HG03432 (cell line): ENCODE results near the gene MYADM.
A peak's percentile ranks its signal among the peaks of the same experiment; 100 is the strongest.
"Not testable (repeated sequence)": the region's sequence is repeated elsewhere in the genome, so short reads cannot be mapped to it uniquely, and the experiment has no call there.

Experiments
- ATAC-seq: cut with Tn5 transposase; IDR thresholded peaks from one replicate; pipeline ENCODE4 v1.9.1; 2021; ENCODE audit warnings: mild to moderate bottlenecking, moderate library complexity; ENCODE audit not compliant: unreplicated experiment

Gene MYADM, protein sequence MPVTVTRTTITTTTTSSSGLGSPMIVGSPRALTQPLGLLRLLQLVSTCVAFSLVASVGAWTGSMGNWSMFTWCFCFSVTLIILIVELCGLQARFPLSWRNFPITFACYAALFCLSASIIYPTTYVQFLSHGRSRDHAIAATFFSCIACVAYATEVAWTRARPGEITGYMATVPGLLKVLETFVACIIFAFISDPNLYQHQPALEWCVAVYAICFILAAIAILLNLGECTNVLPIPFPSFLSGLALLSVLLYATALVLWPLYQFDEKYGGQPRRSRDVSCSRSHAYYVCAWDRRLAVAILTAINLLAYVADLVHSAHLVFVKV

DNA sequence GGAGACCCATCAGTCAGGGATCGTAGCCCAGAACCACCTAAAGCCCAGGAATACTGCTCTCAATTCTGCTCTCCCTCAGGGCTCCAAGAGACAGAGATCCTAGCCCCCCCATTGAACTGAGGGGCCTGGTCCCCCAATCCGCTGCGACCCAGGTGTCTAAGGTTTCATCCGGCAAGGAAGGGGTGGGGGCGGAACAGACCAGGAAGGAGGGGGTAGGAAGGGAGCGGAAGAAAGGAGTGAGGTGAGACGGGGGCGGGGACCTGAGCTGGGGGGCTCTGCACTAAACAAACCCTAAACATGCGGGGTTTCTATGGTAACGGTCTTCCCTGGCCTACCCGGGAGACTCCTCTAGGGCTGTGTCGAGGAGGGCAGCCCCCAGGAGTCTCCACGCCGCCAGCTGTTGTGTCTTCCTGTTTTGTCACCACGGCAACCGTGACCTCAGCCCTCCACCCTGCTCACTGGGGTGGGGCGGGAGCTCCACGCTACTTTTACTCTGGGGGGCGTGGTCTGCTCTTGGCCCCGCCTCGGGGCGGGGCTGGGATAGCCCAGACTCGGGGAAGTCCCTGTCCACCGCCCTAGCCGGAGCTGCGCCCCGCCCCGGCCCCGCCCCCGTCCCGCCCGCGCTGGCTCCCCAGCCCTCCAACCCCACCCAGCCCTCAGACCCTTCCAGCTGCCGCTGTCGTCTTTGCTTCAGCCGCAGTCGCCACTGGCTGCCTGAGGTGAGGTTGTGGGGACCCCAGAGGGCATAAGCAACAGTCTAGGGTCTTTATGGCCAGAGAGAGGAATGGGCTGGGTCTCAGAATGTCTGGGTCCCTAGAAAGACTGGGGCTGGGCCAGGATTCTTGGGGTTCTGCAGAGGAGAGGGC lies at the start of gene MYADM:
TSS of gene MYADM (plus strand) at position 659 of the 866 bp plus-strand sequence. CDS start 5,647 bp downstream, outside the sequence.
- ATAC-seq = peak; percentile 63

DNA sequence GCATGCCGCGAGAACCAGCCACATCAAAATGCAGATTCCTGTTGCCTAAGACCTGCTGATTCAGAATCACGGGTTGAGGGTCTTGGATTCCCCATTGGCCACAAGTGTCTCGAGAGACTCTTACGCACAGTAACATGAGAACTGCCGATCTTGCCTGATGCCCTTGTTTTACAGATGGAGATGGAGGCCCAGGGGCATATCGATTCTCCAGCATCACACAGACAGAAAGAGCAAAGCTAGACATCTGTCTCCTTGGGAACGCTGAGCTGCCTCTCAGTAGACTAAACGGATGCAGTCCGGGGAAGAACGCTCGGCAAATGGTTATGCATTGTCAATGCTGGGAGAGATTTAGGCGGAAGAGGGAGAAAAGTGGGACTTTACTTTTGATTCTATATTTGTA lies 48.9 kb upstream of the MYADM start:
- ATAC-seq = no peak

DNA sequence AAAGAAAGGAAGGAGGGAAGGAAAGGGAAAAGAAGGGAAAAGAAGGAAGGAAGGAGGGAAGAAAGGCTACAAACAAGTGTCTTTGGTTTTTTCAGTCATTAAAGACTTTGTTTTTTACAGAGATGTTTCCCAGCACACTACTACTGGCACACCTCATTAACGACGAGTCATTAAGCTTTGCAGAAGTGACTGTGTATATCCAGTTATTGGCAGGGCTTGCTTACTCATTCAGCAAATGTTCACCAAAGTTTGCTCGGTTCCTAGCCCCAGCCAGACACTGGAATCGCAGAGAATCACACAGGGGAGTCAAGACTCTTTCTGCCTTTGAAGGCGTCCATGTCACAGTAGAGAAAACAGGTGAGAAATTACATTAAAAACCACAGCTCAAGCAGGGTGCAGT lies 47.8 kb upstream of the MYADM start:
- ATAC-seq = no peak

DNA sequence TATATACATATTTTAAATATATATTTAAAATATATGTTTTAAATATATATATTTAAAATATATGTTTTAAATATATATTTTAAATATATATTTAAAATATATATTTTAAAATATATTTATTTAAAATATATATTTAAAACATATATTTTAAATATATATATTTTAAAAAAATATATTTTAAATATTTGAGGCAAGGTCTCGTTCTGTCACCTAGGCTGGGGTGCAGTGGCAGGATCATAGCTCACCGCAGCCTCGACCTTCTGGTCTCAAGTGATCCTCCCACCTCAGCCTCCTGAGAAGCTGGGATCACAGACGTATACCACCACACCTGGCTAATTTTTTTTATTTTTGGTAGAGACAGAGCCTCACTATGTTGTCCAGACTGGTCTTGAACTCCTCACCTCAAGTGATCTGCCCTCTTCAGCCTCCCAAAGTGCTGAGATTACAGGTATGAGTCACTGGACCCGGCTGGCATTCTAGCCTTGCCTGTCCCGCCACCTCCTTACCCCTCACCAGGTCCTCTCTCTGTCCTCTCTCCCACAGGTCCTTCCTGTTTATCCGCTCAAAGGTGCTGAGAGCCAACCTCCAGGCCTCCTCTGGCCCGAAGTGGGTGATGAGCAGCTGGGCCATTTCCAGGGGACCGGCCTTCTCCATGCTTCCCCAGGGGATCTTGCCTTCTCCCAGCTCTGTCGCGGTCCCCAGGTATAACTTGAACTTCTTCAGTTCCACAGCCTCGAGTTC lies 44.1 kb upstream of the MYADM start:
- no peak for ATAC-seq

DNA sequence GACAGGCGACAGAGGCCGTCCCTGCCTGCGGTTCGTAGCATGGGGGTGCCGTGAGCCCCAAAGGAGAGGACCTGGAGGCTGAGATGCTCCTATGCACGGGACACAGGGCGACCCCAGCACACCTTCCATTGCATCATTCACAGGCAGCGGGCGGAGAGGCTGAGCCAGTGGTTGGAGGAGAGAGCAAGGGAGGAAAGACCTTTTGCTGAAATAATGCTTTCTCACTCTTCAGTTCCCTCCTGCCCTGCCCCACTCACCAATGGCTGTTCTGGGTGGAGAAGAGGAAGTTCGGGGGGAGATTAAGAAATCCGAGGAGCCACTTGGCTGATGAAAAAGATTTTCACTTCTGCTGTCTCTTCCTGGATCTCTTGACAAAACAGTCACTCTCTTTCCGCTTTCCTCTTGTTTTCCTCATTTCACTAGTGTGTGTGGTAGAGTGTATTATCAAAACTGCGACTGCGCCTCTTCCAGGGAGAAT lies 43.5 kb upstream of the MYADM start, which contains the start of gene NLRP12:
TSS of gene NLRP12 (minus strand) at position 181 of the 478 bp plus-strand sequence. CDS start at position 41, 140 bp downstream.
- ATAC-seq = no peak

DNA sequence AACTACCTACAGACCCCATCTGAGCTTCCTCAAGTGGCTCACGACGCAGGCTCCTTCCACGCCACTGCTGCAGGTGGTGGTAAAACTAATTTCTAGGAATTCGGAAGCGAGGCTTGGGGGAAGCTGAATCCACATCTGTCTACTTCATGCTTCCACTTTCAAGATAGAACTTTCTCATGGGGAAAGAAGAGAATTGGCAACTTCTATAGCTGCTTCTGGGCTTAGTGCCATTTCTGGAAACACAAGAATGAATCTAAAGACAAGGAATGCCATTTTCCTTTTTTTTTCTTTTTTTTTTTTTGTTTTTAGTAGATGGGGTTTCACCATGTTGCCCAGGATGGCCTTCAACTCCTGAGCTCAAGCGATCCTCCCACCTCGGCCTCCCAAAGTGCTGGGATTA lies 40.8 kb upstream of the MYADM start:
- no peak for ATAC-seq

DNA sequence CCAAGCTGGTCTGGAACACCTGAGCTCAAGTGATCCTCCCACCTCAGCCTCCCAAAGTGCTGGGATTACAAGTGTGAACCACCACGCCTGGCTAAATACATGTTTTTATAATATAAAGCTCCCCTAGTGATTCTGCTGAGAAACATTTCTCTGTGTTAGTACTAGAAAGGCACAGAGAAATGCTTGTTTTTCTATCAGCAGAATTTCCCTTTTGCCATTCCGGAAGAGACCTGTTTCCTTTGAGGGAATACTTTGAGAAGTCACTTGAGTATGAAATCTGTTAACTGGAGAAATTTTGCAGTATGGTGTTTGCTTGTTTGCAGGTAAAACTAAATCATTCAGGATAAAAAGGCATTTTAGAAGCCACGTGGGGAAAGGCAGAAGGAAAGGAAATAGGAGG lies 39.2 kb upstream of the MYADM start:
- ATAC-seq = no peak

DNA sequence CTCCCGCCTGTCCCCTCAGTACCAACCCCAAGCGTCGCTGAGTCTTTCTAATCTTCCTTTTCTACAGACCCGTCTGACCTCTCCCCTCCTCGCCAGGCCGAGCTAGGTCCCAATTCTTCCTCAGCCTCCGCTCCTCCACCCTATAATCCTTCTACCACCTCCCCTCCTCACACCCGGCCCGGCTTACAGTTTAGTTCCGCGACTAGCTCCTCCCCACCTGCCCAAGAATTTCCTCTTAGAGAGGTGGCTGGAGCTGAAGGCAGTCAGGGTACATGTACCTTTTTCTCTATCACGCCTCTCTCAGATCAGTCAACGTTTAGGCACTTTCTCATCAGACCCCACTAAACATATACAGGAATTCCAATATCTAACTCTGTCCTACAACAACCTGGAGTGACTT lies 34.8 kb upstream of the MYADM start:
- ATAC-seq = not testable (repeated sequence)

DNA sequence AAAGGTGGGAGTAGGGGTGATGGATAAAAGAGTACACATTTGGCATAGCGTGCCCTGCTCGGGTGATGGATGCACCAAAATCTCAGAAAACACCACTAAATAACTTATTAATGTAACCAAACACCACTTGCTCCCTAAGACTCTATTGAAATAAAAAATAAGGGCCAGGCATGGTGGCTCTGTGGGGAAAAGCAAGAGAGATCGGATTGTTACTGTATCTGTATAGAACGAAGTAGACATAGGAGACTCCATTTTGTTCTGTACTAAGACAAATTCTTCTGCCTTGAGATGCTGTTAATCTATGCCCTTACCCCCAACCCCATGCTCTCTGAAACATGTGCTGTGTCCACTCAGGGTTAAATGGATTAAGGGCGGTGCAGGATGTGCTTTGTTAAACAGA lies 29.2 kb upstream of the MYADM start:
- ATAC-seq = not testable (repeated sequence)

DNA sequence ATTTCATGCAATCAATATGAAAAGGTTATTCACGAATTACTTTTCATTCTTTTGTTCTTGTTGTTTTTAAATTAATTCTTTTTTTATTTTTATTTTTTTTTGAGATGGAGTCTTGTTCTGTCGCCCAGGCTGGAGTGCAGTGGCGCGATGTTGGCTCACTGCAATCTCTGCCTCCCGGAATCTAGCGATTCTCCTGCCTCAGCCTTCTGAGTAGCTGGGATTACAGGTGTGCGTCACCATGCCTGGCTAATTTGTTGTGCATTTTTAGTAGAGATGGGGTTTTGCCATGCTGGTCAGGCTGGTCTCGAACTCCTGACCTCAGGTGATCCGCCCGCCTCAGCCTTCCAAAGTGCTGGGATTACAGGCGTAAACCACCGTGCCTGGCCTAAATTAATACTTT lies 27.4 kb upstream of the MYADM start:
- not testable (repeated sequence) for ATAC-seq

DNA sequence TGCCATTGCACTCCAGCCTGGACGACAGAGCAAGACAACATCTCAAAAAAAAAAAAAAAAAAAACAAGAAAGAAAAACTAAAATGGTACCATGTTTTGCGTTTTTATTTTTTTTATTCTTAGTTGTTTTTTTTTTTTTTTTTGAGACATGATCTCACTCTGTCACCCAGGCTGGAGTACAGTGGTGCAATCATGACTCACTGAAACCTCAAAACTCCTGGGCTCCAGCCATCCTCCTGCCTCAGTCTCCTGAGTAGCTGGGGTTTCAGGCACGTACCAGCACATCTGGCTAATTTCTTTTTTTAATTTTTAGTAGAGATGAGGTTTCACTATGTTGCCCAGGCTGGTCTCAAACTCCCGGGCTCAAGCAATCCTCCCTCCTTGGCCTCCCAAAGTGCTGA lies 26.8 kb upstream of the MYADM start:
- not testable (repeated sequence) for ATAC-seq

DNA sequence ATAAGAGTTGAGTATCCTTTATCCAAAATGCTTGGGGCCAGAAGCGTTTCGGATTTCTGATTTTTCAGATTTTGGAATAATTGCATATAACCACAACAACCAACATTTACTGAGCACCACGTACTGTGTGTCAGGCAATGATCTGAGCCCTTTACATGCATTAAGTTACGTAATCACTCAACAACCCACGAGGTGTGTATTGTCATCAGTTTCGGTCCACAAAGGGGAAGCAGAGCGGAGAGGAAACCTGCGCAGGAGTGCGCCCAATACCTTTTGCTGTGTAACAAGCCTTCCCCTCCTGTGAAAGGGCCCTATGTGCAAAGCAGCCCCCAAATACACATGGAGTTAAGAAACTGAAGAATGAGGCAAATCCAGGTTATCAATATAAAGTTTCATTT lies 22.8 kb upstream of the MYADM start:
- ATAC-seq = no peak

DNA sequence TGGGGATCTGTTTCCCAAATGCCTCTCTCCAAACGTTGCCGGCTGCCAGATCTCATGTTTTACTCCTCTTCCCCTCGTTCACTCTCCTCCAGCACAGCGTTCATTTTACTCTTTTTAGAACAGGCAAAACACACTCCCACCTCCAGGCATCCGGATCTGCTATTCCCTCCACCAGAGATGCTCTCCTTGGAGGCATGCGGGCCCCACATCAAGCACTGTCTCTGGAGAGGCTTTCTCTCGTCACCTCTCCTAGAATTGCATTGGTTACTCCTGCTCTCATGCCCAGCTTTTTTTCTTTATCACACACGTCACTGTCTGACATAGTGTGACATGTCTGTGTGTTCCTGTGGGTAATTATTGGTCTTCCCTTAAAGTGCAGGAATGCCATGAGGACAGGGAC lies 20.1 kb upstream of the MYADM start:
- no peak for ATAC-seq

DNA sequence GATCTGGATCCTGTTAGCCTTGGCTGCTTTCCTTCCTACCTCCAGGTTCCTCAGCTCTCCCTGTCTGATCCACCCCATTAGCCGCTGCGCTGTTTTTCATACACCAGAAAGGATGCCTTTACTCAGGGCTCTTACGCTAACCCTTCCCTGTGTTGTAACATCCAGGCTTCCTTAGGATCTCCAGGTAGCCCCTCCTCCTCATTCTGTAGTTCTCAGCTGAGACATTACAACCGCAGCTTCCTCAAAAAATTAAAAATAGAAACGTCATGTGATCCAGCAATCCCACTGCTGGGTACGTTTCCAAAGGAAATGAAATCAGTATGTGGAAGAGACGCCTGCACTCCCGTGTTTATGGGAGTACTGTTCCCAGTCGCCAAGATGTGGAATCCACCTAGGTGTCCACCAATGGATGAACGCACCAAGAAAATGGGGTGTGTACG lies 18.4 kb upstream of the MYADM start:
- ATAC-seq = no peak

DNA sequence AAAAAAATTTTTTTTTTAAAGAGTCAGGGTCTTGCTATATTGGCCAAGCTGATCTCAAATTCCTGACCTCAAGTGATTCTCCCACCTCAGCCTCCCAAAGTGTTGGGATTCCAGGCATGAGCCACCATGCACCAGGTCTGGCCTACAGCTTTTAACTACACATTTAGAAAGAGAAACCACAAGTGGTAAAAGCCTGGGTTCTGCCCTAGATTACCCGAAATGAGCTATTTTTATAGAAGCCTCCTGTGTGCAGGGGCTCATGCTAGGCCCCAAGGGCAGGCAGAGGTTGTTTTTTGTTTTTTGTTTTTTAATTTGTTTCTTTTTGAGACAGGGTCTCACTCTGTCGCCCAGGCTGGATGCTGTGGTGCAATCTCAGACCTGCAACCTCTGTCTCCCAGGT lies 14.0 kb upstream of the MYADM start:
- ATAC-seq = peak; percentile 49

DNA sequence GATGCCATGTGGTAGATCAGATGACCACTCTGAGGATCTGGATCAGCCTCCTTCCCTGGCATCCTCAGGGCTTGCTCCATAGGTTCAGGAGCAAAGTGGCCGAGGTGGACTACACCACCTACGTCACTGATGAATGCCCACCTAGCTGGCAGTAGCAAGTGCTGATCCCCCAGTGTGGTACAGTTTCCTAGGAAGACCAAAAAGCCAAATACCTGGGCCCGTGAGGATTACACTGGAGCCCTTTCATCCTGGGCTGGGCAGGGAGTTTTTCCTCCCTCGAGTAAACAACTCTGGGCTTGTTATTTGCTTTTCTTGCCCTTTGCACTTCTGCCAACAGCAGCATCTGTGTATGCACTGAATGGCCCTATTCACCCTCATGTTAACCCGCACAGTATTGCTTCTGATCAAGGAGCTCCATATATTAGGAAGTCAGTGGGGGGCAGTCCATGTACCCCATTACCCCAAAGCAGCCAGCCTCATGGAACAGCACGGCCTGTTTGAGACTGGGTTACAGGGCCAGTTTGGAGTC lies 3.3 kb upstream of the MYADM start:
- ATAC-seq = no peak

DNA sequence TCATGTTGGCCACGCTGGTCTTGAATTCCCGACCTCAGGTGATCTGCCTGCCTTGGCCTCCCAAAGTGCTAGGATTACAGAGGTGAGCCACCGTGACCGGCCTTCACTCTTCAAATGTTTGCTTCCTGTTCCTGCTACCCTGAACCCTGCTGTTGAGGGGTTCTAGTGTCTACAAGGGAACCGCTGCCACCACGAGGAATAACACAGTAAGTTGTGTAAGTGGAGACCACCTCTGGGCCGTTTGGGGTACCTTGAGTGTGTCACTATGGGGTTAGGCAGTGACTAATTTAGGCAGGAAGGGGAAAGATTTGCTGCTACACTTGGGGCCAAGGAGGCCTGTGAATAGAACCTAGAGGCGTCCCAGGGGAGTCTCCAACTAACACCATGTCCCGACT lies 2.2 kb upstream of the MYADM start:
- ATAC-seq = no peak

DNA sequence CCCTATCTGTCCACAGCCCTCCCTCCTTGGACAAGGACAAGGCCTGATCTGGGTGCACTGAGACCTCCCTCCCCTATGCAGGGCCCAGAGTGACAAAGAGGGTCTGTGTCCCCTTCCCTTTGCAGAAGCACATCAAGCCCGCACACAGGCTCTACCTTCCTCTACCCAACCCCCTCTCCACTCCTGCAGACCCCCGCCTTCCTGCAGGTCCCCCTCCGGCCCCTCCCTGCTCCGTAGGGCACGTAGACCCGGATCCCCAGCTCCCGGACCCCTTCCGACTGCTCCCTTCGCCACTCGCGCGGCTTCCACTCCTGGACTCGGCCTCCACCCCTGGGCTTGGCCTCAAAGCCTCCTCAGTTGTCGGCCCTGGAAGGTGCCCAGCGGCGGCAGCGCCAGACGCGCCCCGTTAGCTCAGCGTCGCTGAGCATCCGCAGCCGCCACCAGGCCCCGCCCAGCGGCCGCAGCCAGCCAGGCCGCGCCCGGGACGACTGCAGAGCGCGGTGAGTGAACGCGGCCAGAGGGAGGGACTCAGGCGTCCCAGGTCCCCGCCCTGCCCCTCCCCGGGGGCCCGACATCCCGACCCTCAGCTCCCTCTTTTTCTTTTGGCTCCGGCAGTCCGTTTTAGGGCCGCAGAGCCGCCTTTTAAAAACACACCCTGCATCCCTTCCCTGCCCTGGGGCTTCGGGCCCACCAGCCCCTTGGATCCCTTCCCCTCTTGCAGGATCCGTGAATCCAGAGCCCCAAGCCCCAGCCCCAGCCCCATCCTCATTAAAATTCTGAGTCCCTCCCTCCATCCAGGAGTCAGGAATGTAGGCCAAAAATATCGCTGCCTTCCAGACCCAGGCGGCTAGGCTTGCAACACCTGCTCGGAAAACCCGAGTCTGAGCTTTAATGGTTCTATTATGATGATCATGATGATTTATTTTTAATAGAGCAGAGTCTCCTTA lies 1.5 kb upstream of the MYADM start:
- no peak for ATAC-seq

DNA sequence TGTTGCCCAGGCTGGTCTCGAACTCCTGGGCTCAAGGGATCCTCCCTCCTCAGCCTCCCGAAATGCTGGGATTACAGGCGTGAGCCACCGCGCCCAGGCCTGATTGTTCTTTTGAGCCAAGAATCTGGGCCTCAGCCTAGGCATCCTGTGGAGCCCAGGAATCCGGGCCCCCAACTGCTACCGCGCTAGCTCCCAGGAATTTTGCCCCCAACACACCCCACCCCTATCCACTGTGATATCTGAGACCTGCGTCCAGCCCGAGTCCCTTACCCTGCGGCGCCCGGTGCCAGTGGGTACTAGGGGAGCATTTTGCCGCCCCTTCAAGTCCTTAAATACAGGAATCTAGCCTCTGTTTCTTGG lies 838 bp upstream of the MYADM start:
- no peak for ATAC-seq
